SKM-1 treated with dmso at 0.1 percent for 144 hours (cell line): ENCODE measurements around the gene SUPT20H.

ENCODE experiments used
- DNase-seq: peaks from one replicate; lab custom pipeline; 2025; ENCODE audit not compliant: unreplicated experiment; lab: John Stamatoyannopoulos, UW

Gene SUPT20H

GRCh38 chr13:37058910-37059847, at the start of gene SUPT20H:
Gene SUPT20H, minus strand, starts transcription at chr13:37059688. Its CDS starts 8,198 bp downstream, at chr13:37051490.
- DNase-seq = peak; percentile 85

- peak; percentile 5 for DNase-seq
These were observed 49.7 kb upstream of the SUPT20H start for GRCh38 chr13:37109051-37109678.

- DNase-seq = no peak
These were observed 48.4 kb upstream of the SUPT20H start for GRCh38 chr13:37107868-37108267.

- no peak for DNase-seq
These were observed 48.0 kb upstream of the SUPT20H start for GRCh38 chr13:37107456-37107855.

- DNase-seq = no peak
These were observed 47.2 kb upstream of the SUPT20H start for GRCh38 chr13:37106642-37107041.

GRCh38 chr13:37105251-37105714, 45.8 kb upstream of the SUPT20H start, which contains the start of gene CSNK1A1L:
Gene CSNK1A1L, minus strand, starts transcription at chr13:37105664. Its CDS starts 408 bp downstream, at chr13:37105256.
- no peak for DNase-seq

GRCh38 chr13:37102896-37103295, 43.4 kb upstream of the SUPT20H start:
- DNase-seq = no peak

- no peak for DNase-seq
These were observed 41.7 kb upstream of the SUPT20H start for GRCh38 chr13:37101201-37101600.

- no peak for DNase-seq
These were observed 41.2 kb upstream of the SUPT20H start for GRCh38 chr13:37100731-37101130.

- DNase-seq = no peak
These were observed 37.6 kb upstream of the SUPT20H start for GRCh38 chr13:37097076-37097475.

GRCh38 chr13:37094840-37095239, 35.4 kb upstream of the SUPT20H start:
- DNase-seq = no peak

GRCh38 chr13:37094099-37094498, 34.6 kb upstream of the SUPT20H start:
- DNase-seq = no peak

- peak; percentile 22 for DNase-seq
These were observed 32.3 kb upstream of the SUPT20H start for GRCh38 chr13:37091835-37092234.

GRCh38 chr13:37090912-37091311, 31.4 kb upstream of the SUPT20H start:
- DNase-seq = peak; percentile 49

GRCh38 chr13:37089495-37089894, 30.0 kb upstream of the SUPT20H start:
- no peak for DNase-seq

GRCh38 chr13:37087486-37087885, 28.0 kb upstream of the SUPT20H start:
- DNase-seq = peak; percentile 79

GRCh38 chr13:37085606-37086005, 26.1 kb upstream of the SUPT20H start:
- DNase-seq = no peak

GRCh38 chr13:37076818-37077217, 17.3 kb upstream of the SUPT20H start:
- DNase-seq = no peak

GRCh38 chr13:37075164-37075563, 15.7 kb upstream of the SUPT20H start:
- DNase-seq = no peak

- DNase-seq = peak; percentile 16
These were observed 15.2 kb upstream of the SUPT20H start for GRCh38 chr13:37074703-37075102.

GRCh38 chr13:37072024-37072423, 12.5 kb upstream of the SUPT20H start:
- DNase-seq = no peak

GRCh38 chr13:37070956-37071355, 11.5 kb upstream of the SUPT20H start:
- DNase-seq = no peak
